ENCODE measurements around the gene NLRP6. TPM values are rescaled to one million over a fixed set of nuclear protein-coding genes. Genes with fewer than 3 reads are reported as not detected.
"Not testable (repeated sequence)": the region's sequence is repeated elsewhere in the genome, so short reads cannot be mapped to it uniquely, and the experiment has no call there.

NLRP6 gene
- total RNA-seq, 1 donor from 2014 or later, result not detected

DNA sequence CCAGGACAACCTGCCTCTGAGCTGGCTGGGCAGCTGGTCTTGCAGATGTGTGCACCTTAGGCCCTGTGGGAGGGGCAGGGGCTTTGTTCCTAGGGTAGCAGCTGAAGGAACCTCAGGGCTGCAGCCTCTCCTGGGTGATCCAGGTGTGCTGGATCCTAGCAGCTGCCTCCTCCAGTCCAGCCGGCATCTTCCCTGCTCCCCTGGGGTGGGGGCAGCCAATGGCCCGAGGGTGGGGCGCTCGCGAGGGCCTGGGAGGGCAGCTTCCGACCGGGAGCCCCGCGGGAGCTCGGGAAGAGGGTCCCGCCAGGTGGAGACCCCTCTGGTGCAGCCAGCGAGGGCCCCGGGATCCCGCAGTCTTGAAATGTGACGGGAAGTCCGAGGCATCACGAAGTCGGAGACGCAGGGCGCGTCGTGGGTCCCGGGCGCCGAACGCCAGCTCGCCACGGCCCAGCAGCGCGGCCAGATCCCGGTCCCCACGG, 37.3 kb downstream of the NLRP6 start:
- TF ChIP-seq, protein P1, sequence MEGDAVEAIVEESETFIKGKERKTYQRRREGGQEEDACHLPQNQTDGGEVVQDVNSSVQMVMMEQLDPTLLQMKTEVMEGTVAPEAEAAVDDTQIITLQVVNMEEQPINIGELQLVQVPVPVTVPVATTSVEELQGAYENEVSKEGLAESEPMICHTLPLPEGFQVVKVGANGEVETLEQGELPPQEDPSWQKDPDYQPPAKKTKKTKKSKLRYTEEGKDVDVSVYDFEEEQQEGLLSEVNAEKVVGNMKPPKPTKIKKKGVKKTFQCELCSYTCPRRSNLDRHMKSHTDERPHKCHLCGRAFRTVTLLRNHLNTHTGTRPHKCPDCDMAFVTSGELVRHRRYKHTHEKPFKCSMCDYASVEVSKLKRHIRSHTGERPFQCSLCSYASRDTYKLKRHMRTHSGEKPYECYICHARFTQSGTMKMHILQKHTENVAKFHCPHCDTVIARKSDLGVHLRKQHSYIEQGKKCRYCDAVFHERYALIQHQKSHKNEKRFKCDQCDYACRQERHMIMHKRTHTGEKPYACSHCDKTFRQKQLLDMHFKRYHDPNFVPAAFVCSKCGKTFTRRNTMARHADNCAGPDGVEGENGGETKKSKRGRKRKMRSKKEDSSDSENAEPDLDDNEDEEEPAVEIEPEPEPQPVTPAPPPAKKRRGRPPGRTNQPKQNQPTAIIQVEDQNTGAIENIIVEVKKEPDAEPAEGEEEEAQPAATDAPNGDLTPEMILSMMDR (IDR thresholded peaks at IDR 0.05; ENCODE audit: borderline replicate concordance), result no peak
- peak overlapping the region; percentile 74 for H3K4me3 ChIP-seq
- no peaks in the 10 kb centered on the region for H3K36me3 ChIP-seq
- peaks cover 59% of the 10 kb centered on the region for H3K27me3 ChIP-seq (ENCODE audit: low read depth)
- H3K27ac ChIP-seq (replicated peaks), result peak overlapping the region; percentile 94
- peak; percentile 18 for DNase-seq
- intact Hi-C loops (cut with micrococcal nuclease), result no loop called here
- peaks cover 57% of the 10 kb centered on the region for H3K4me1 ChIP-seq
- no peaks in the 10 kb centered on the region for H3K9me3 ChIP-seq (replicated peaks)

DNA sequence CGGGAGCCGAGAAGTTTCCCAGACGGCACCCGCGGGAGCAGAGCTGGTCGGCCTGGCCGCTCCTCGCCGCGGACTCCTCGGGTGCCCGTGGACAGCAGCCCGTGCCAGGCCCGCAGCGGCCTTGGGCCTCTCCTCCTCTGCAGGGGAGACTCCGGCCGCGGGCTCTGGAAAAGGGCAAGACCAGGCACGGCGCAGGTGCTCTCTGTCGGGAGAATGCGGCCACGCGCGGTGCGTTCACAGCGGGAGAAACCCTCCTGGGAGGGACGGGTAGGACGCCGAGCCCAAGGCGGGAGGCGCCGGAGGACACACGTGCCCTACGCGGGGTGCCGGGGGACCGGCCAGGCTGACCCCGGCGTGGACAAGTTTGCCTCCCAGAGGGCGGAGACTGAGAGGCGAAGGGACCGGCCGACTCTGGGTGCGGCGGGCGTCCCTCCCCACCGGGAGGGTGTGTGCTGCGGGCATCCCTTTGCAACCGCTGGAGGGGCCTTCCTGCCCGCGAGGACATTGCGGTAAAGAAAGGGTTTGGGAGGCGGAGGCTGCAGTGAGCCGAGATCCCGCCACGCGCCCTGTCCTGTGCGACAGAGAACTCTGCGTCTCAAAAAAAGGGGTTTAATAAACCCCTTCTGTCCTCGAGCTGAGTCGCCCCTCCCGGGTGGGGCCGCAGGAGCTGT, 38.0 kb downstream of the NLRP6 start:
- peaks cover 57% of the 10 kb centered on the region for H3K4me1 ChIP-seq
- peak; percentile 44 for DNase-seq

DNA sequence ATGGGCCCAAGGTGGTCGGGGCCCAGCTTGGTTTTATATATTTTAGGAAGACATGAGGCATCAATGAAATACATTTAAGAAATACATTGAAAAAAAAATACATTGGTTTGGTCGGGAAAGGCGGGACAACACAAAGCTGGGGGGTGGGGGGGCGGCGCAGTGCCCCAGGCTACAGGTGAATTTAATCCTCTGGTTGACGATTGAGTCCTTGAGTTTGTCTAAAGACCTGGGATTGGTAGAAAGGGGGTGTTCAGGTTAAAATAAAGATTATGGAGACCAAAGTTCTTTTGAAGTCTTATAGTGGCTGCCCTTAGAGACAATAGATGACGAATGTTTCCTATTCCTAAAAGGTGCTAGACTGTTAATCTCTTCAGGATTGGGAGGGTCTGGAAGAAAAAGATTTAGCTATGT, 38.7 kb downstream of the NLRP6 start:
- Histone ChIP-seq H3K27ac (replicated peaks) (peak overlapping the region; percentile 94), H3K36me3 (no peaks in the 10 kb centered on the region), H3K27me3 (ENCODE audit: low read depth) (peaks cover 56% of the 10 kb centered on the region), H3K9me3 (replicated peaks) (no peaks in the 10 kb centered on the region), H3K4me3 (peak overlapping the region; percentile 74), H3K4me1 (peaks cover 54% of the 10 kb centered on the region)
- DNase-seq, result no peak
- intact Hi-C loops (cut with micrococcal nuclease), result no loop called here
- TF ChIP-seq, protein P1 (IDR thresholded peaks at IDR 0.05; ENCODE audit: borderline replicate concordance), result no peak

More for the DNA sequence above, 38.0 kb downstream of the NLRP6 start:
- TF ChIP-seq, protein P1 (IDR thresholded peaks at IDR 0.05; ENCODE audit: borderline replicate concordance), result no peak
- no peaks in the 10 kb centered on the region for H3K9me3 ChIP-seq (replicated peaks)
- peak overlapping the region; percentile 74 for H3K4me3 ChIP-seq
- H3K27ac ChIP-seq (replicated peaks), result peak overlapping the region; percentile 94
- no peaks in the 10 kb centered on the region for H3K36me3 ChIP-seq
- peaks cover 59% of the 10 kb centered on the region for H3K27me3 ChIP-seq (ENCODE audit: low read depth)
- intact Hi-C loops (cut with micrococcal nuclease), result no loop called here

DNA sequence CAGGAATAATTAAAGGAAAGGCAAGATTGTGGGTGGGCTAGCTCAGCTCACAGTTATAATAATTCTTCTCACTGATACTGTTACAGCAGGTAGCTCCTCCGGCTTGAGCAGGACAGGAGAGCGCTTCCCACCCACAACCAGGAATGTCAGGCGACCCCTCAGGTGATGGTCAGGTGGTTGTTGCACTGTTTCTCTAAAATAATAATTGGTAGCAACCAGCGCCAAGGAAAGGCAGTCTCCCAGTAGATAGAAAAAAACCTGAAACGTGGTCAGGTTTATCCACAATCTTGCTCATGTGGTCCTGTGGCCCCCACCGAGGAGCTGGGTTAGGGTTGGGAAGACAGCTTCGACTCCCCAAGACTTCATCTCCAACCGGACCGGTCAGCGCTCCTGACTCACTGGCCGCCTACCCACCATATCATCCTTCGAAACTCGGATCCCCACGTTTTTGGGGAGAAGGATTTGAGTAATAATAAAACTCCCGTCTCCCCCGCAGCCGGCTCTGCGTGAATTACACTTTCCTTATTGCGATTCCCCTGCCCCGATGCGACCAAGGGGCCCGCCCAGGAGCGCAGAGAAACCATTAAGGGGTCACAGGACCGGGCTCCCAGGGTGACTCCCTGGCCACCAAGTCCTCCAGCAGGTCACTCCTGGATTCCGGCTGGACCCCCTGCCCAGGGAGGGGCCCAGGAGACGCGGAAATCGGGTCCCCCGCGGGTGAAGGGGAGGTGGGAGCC, 39.6 kb downstream of the NLRP6 start:
- H3K9me3 ChIP-seq (replicated peaks); intact Hi-C loops (cut with micrococcal nuclease); H3K36me3 ChIP-seq; DNase-seq: not testable (repeated sequence)
- peak overlapping the region; percentile 74 for H3K4me3 ChIP-seq
- H3K27ac ChIP-seq (replicated peaks), result peak overlapping the region; percentile 94
- H3K27me3 ChIP-seq (ENCODE audit: low read depth), result peaks cover 48% of the 10 kb centered on the region
- H3K4me1 ChIP-seq, result peaks cover 49% of the 10 kb centered on the region

DNA sequence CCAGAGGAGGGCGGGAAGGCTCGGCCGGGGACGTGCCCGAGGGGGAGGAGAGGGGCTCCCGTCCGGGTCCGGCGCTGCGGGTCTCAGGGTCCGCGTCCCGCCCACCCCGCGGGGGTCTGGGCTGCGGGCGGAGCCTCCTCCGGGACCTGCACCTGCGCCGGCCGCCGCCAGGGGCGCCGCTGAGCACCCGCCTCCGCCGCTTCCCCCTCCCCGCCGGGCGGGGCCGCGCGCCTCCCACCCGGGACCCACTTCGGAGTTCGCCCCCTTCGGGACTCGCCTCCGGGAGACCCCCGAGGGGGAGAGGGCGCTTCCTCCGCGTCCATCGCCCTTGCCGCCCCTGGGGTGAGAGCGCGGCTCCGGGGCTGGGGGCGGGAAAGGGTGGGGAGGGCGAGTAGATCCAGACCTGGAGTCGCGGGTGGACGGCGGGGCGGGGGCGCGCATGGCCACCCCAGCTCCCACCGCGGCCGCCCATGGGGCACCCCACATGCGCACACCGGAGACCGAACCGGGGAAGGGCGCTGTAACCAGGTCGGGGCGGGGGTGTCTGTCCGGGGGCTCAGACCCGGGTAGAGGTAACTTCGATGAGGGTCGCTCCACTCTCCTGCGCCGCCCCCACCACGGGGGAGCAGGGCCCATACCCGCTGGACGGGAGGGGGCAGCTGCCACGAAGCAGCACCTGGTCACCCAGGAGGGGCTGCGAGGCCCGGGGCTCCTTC, 40.4 kb downstream of the NLRP6 start:
- H3K9me3 ChIP-seq (replicated peaks); DNase-seq; intact Hi-C loops (cut with micrococcal nuclease); H3K36me3 ChIP-seq: not testable (repeated sequence)
- Histone ChIP-seq H3K27me3 (ENCODE audit: low read depth) (peaks cover 41% of the 10 kb centered on the region), H3K27ac (replicated peaks) (peak overlapping the region; percentile 98), H3K4me1 (peaks cover 43% of the 10 kb centered on the region), H3K4me3 (peak overlapping the region; percentile 87)

DNA sequence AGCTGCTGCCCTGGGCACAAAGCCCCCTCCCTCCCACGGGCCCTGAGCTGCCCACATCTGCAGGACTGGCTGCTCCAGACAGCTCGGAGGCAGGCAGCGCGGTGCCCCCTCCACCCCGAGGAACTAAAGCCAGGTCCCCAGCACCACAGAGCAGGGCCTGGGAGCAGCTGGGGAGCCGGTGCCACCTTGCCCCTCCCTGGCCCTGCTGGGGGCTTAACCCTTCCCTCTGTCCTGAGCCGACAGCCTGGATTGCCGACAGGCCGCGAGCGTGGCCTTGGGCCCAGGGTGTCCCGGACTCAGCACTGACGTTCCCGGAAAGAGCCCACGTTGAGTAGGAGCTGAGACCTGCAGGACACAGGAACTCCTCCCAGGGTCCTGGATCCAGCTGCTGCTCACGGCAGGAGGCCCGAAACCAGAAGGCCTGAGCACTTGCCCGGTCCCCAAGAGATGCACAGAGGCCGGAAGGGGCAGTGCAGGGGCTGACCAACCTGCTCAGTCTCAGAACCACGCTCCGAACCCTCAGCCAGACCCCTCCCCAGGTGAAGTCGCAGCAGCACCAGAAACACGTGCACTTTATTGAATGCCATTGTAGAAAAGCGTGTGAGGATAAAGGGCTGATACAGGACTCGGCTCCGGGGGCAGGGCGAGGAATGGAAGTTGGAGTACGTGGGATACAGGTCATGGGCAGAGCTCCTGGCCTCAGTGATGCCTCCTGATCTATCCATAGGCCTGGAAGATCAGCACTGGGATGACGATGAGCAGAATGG, 41.1 kb downstream of the NLRP6 start:
- H3K36me3 ChIP-seq; H3K9me3 ChIP-seq (replicated peaks); intact Hi-C loops (cut with micrococcal nuclease); DNase-seq: not testable (repeated sequence)
- Histone ChIP-seq H3K27ac (replicated peaks) (peak overlapping the region; percentile 98), H3K27me3 (ENCODE audit: low read depth) (peaks cover 34% of the 10 kb centered on the region), H3K4me1 (peaks cover 41% of the 10 kb centered on the region), H3K4me3 (peak overlapping the region; percentile 87)

DNA sequence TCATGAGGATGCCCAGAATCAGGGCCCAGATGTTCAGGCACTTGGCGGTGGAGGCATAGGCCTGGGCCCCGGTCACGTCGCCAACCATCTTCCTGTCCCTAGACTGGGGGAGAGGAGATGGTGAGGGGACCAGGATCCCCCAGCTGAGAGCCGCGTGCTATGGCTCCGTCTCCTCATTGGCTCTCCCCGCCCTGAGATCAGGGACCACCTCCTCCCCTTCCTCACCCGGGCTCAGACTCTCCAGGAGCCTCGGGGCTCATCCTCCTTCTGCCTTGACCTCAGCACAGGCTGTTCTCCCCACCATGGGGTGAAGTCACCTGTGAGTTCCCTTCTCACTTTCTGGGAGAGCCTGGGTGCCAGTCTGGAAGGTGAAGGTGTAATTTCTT, 41.7 kb downstream of the NLRP6 start:
- peaks cover 47% of the 10 kb centered on the region for H3K4me1 ChIP-seq
- intact Hi-C loops (cut with micrococcal nuclease), result not testable (repeated sequence)

More for the DNA sequence above, 41.7 kb downstream of the NLRP6 start:
- not testable (repeated sequence) for H3K9me3 ChIP-seq (replicated peaks); H3K36me3 ChIP-seq; DNase-seq
- Histone ChIP-seq H3K4me3 (peak overlapping the region; percentile 87), H3K27ac (replicated peaks) (peak overlapping the region; percentile 98), H3K27me3 (ENCODE audit: low read depth) (peaks cover 31% of the 10 kb centered on the region)

Measured in left ventricle myocardium inferior (tissue), 1 donor.